HL-60/S4 (cell line): ENCODE results near the gene RAP1A.

Source experiments
- in situ Hi-C: fragments of 300-500 bp; cut with MboI; formaldehyde crosslinking; loops from 2 replicates; pipeline ENCODE4 v1.14.3; 2022; ENCODE audit warnings: low sequenced_read_pairs

The RAP1A gene

GRCh38 chr1:111707906-111708305, 88.3 kb downstream of the RAP1A start:
- in situ Hi-C loops = no loop called here

GRCh38 chr1:111709986-111710385, 90.4 kb downstream of the RAP1A start:
- in situ Hi-C loops = no loop called here

GRCh38 chr1:111716333-111716732, 96.7 kb downstream of the RAP1A start:
- in situ Hi-C loops = loop anchor here (5.0 kb wide), 1 partner anchor 36 kb away; no protein-coding TSS in a partner anchor

GRCh38 chr1:111717450-111717849, 97.9 kb downstream of the RAP1A start:
- in situ Hi-C loops = loop anchor here (5.0 kb wide), 1 partner anchor 35 kb away; no protein-coding TSS in a partner anchor

GRCh38 chr1:111719135-111719534, 99.5 kb downstream of the RAP1A start:
- in situ Hi-C loops = loop anchor here (5.0 kb wide), 1 partner anchor 33 kb away; no protein-coding TSS in a partner anchor

- in situ Hi-C loops = loop anchor here (5.0 kb wide), 1 partner anchor 33 kb away; no protein-coding TSS in a partner anchor
These were observed 100.1 kb downstream of the RAP1A start for GRCh38 chr1:111719674-111720132.

GRCh38 chr1:111720274-111720976, 100.8 kb downstream of the RAP1A start:
- in situ Hi-C loops = no loop called here

- in situ Hi-C loops = no loop called here
These were observed 101.6 kb downstream of the RAP1A start for GRCh38 chr1:111720977-111721786.

GRCh38 chr1:111723091-111723806, 103.7 kb downstream of the RAP1A start:
- in situ Hi-C loops = no loop called here

GRCh38 chr1:111723871-111724270, 104.3 kb downstream of the RAP1A start:
- in situ Hi-C loops = no loop called here

GRCh38 chr1:111725192-111725591, 105.6 kb downstream of the RAP1A start:
- in situ Hi-C loops = no loop called here

- in situ Hi-C loops = no loop called here
These were observed 107.5 kb downstream of the RAP1A start for GRCh38 chr1:111727056-111727455.

- in situ Hi-C loops = no loop called here
These were observed 109.8 kb downstream of the RAP1A start for GRCh38 chr1:111729271-111729921.

GRCh38 chr1:111729946-111730681, 110.5 kb downstream of the RAP1A start:
- in situ Hi-C loops = no loop called here

GRCh38 chr1:111730706-111731105, 111.1 kb downstream of the RAP1A start:
- in situ Hi-C loops = no loop called here

GRCh38 chr1:111731956-111732355, 112.4 kb downstream of the RAP1A start:
- in situ Hi-C loops = no loop called here

GRCh38 chr1:111732718-111733117, 113.1 kb downstream of the RAP1A start:
- in situ Hi-C loops = no loop called here

GRCh38 chr1:111733183-111733991, 113.8 kb downstream of the RAP1A start:
- in situ Hi-C loops = no loop called here

- in situ Hi-C loops = no loop called here
These were observed 114.4 kb downstream of the RAP1A start for GRCh38 chr1:111733992-111734341.
